Hair follicle dermal papilla cell (primary cell): Measurements from ENCODE around the gene ERBB3. TPM values are rescaled to one million over a fixed set of nuclear protein-coding genes. Genes with fewer than 3 reads are reported as not detected.

Experiments
- total RNA-seq: library from RNA; depleted of rRNA; stranded (reverse); fragments of >200 nt; gene quantifications from 2 replicates; pipeline ENCODE4 v1.2.3, GENCODE V29; 2012

Gene ERBB3
- total RNA-seq: 0.73 and 2.3 TPM in 2 replicates

DNA sequence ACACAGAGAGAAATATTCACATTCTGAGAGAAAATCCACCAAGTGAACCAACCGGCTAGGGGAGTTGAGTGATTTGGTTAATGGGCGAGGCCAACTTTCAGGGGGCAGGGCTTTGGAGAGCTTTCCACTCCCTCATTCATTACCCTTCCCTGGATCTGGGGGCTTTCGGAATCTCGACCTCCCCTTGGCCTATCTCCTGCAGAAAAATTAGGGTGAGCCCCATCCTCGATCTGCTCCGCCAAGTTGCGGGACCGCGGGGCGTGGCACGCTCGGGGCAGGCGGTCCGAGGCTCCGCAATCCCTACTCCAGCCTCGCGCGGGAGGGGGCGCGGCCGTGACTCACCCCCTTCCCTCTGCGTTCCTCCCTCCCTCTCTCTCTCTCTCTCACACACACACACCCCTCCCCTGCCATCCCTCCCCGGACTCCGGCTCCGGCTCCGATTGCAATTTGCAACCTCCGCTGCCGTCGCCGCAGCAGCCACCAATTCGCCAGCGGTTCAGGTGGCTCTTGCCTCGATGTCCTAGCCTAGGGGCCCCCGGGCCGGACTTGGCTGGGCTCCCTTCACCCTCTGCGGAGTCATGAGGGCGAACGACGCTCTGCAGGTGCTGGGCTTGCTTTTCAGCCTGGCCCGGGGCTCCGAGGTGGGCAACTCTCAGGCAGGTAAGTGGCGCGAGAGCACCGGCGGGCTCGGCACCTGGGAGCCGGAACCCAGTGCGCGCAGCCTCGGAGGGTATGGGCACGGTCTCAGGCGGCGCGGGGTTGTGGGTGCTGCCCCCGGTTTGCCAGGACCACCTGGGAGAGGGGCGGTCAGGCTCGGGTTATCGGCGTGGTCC is at the start of gene ERBB3:
ERBB3 (plus strand) TSS at position 443 of the 833 bp plus-strand sequence; CDS start at position 579, 136 bp downstream.

GRCh38 chr12:56041552-56042429 is 38.2 kb upstream of the ERBB3 start, which contains the start of gene RPS26:
Gene RPS26, plus strand, starts transcription at chr12:56041918. Its CDS starts 249 bp downstream, at chr12:56042167.

GRCh38 chr12:56104109-56104814 is 24.3 kb downstream of the ERBB3 start, which contains the start of gene PA2G4:
Gene PA2G4, plus strand, starts transcription at chr12:56104559. Its CDS starts 179 bp downstream, at chr12:56104738.

DNA sequence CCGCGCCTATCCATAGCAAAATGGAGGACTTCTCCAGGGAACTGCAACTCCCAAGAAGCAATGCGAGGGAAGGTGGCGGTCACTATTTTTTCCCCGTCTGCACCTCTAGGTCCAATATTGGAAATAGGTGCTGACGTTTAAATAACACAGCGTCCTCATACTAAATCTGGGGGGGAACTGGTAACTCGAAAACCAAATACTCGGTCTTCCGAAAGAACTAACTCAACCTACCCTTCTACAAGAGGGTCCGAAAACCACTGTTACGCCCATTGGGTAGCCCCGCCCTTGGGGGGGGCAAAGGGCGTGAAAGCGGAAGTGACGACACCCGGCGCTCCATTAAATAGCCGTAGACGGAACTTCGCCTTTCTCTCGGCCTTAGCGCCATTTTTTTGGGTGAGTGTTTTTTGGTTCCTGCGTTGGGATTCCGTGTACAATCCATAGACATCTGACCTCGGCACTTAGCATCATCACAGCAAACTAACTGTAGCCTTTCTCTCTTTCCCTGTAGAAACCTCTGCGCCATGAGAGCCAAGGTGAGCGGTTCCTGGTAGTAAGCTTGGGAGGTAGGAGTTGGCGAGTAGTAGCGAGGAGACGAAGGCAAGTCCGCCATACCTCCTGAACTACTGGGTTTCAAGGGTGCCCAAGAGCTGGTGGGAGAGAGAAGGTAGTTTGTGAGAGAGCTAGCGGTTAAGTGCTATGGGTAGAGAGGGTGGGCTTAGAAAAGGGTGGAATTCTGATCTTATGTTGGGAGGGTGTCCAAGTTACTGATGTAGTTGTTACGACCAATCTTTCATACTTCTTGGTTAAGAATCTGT is 36.5 kb downstream of the ERBB3 start, which contains the start of gene RPL41:
RPL41 (plus strand) TSS at position 367 of the 815 bp plus-strand sequence.

DNA sequence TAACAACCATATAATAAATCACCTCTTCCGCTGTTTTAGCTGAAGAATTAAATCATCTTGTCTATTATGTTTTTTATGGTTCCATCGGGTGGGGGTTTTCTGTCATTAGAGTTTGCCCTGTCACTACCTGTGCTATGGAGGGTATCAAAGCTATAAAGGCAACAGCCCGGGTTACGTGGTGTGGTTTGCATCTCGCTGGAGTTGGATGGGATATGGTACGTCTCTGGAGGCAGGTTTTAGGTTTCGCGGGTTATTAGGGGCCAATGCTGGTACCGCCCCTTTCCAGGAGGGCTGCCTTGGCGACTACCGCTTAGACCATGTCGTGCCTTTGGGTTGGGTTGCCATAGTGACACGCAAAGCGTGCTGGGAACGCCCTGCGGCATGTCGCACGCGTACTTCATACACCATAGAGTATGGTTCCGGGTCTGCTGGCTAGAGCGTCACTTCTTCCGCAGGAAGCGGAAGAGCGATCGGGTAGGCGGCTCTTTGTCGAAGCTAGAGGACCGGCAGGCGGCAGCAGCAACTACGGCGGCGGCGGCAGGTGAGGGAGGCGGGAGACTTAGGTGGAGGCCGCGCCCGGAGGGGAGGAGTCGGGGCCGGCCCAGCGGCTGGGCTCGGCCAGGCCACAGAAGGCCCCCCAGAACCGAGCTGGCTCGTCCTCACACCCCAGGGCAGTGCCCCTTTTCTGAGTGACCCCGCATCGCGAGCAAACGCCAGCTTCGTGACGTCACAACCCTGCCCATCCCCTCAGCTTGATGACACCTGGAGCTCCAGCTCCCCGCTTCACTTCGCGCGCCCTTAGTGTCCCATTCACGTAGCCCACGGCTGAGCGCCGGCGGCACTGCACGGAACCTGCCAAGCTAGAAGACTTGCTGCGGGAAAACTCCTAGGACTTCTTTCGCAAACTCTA is 38.1 kb downstream of the ERBB3 start, which contains the start of gene ZC3H10:
ZC3H10 (plus strand) TSS at position 489 of the 910 bp plus-strand sequence. CDS start 2,297 bp downstream, outside the sequence.

GRCh38 chr12:56127888-56128669 is 48.1 kb downstream of the ERBB3 start, which contains the start of gene ESYT1:
Gene ESYT1, plus strand, starts transcription at chr12:56128267. Its CDS starts 53 bp downstream, at chr12:56128320.

DNA sequence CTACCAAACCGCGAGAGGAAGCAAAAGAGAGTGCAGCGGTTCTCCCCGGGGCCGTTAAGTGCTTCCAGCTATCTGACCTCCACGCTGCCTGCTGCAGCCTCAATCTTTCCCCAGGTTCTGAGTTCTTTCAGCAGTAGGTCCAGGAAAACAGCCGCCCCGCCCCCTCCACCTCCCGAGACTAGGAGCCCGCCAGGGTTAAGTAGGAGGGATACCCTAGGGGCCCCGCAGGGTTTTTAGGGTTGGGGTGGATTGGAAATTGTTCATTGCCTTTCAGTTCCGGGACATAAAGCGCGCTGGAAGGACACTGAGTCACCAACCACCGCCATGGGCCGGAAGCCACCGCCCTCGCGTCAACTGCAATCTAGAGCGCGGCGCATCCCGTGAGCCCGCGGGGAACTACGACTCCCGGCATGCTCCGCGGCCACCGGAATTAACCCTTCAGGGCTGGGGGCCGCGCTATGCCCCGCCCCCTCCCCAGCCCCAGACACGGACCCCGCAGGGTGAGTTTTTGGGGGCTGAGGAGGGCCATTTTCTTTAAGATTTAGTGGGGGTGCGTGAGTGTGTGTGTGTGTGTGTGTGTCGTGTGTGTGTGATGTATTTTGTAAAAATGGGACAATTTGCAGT is 72.3 kb downstream of the ERBB3 start, which contains the start of gene MYL6B:
MYL6B (plus strand) TSS at position 456 of the 624 bp plus-strand sequence. CDS start 1,332 bp downstream, outside the sequence.

Other genes with a start within 250 kb of the ERBB3 start
- 15.4 and 16.1 TPM in 2 replicates for gene MMP19, start 237.2 kb upstream of the ERBB3 start, total RNA-seq
- gene PYM1, start 152.3 kb upstream of the ERBB3 start, total RNA-seq: 25.2 and 29.8 TPM in 2 replicates
- 51.0 and 60.5 TPM in 2 replicates for gene DGKA, start 149.0 kb upstream of the ERBB3 start, total RNA-seq
- gene PMEL, start 114.1 kb upstream of the ERBB3 start, total RNA-seq: 1.1 and 2.9 TPM in 2 replicates
- 14.1 and 17.7 TPM in 2 replicates for gene CDK2, start 113.3 kb upstream of the ERBB3 start, total RNA-seq
- 92.8 and 93.1 TPM in 2 replicates for gene RAB5B, start 106.1 kb upstream of the ERBB3 start, total RNA-seq
- gene SUOX, start 82.9 kb upstream of the ERBB3 start, total RNA-seq: 13.1 and 13.3 TPM in 2 replicates
- gene IKZF4, start 59.1 kb upstream of the ERBB3 start, total RNA-seq: 2.4 and 2.8 TPM in 2 replicates
- gene RPS26, start 38.2 kb upstream of the ERBB3 start, total RNA-seq: 192 and 318 TPM in 2 replicates
- gene PA2G4, start 24.4 kb downstream of the ERBB3 start, total RNA-seq: 83.1 and 84.2 TPM in 2 replicates
- gene RPL41, start 36.5 kb downstream of the ERBB3 start, total RNA-seq: 811 and 982 TPM in 2 replicates
- gene ZC3H10, start 38.1 kb downstream of the ERBB3 start, total RNA-seq: 7.7 and 9.9 TPM in 2 replicates
- gene ESYT1, start 48.1 kb downstream of the ERBB3 start, total RNA-seq: 251 and 267 TPM in 2 replicates
- gene MYL6B, start 72.4 kb downstream of the ERBB3 start, total RNA-seq: 53.9 and 65.1 TPM in 2 replicates
- 831 and 1,406 TPM in 2 replicates for gene MYL6, start 78.2 kb downstream of the ERBB3 start, total RNA-seq
- 75.8 and 76.9 TPM in 2 replicates for gene SMARCC2, start 109.3 kb downstream of the ERBB3 start, total RNA-seq
- gene RNF41, start 141.8 kb downstream of the ERBB3 start, total RNA-seq: 145 and 163 TPM in 2 replicates
- 21.6 and 24.0 TPM in 2 replicates for gene NABP2, start 144.2 kb downstream of the ERBB3 start, total RNA-seq
- gene SLC39A5, start 149.9 kb downstream of the ERBB3 start, total RNA-seq: not detected in 2 replicates
- 19.1 and 22.3 TPM in 2 replicates for gene ANKRD52, start 178.2 kb downstream of the ERBB3 start, total RNA-seq
- gene COQ10A, start 186.8 kb downstream of the ERBB3 start, total RNA-seq: 12.4 and 15.6 TPM in 2 replicates
- 91.3 and 105 TPM in 2 replicates for gene CS, start 220.2 kb downstream of the ERBB3 start, total RNA-seq
- gene CNPY2, start 235.8 kb downstream of the ERBB3 start, total RNA-seq: 57.2 and 59.7 TPM in 2 replicates